RWPE2 (cell line): ENCODE measurements around the gene COL4A3.

Experiments
- ATAC-seq: fragments of 200-7000 bp; cut with Tn5 transposase; 3 replicates; pipeline ENCODE4 v1.9.1; 2021; ENCODE audit warnings: low read depth
- DNase-seq: peaks from one replicate; pipeline ENCODE4 v3.0.0-alpha.2; 2020; ENCODE audit warnings: low spot score
- H3K27ac ChIP-seq: fragments of 450-650 bp; 2 replicates; pipeline ENCODE4 v1.5.1; 2017; ENCODE audit warnings: mild to moderate bottlenecking; ENCODE audit not compliant: poor library complexity, severe bottlenecking
- H3K27me3 ChIP-seq: fragments of 250-450 bp; sonication (Bioruptor Pico); 2 replicates; pipeline ENCODE4 v1.5.1; 2021; ENCODE audit warnings: mild to moderate bottlenecking, moderate library complexity; ENCODE audit not compliant: insufficient read depth, poor library complexity, severe bottlenecking
- H3K36me3 ChIP-seq: fragments of 250-450 bp; sonication (Bioruptor Pico); 2 replicates; pipeline ENCODE4 v1.5.1; 2020; ENCODE audit warnings: low read depth, mild to moderate bottlenecking, moderate library complexity
- H3K4me1 ChIP-seq: fragments of 250-450 bp; sonication (Bioruptor Pico); 2 replicates; pipeline ENCODE4 v1.5.1; 2021; ENCODE audit warnings: mild to moderate bottlenecking, moderate library complexity; ENCODE audit not compliant: insufficient read depth, poor library complexity, severe bottlenecking
- H3K4me3 ChIP-seq: fragments of 250-450 bp; sonication (Bioruptor Pico); 2 replicates; pipeline ENCODE4 v1.5.1; 2021; ENCODE audit warnings: mild to moderate bottlenecking, moderate library complexity; ENCODE audit not compliant: severe bottlenecking
- H3K9me3 ChIP-seq: fragments of 250-450 bp; sonication (Bioruptor Pico); 2 replicates; pipeline ENCODE4 v1.5.1; 2021; ENCODE audit warnings: mild to moderate bottlenecking, moderate library complexity; ENCODE audit not compliant: severe bottlenecking
- TF ChIP-seq, protein P1 (sequence below): fragments of 450-650 bp; IDR thresholded peaks from one replicate; pipeline ENCODE4 v1.5.1; 2017; ENCODE audit warnings: mild to moderate bottlenecking, moderate library complexity; ENCODE audit not compliant: poor library complexity, severe bottlenecking

COL4A3 gene

DNA sequence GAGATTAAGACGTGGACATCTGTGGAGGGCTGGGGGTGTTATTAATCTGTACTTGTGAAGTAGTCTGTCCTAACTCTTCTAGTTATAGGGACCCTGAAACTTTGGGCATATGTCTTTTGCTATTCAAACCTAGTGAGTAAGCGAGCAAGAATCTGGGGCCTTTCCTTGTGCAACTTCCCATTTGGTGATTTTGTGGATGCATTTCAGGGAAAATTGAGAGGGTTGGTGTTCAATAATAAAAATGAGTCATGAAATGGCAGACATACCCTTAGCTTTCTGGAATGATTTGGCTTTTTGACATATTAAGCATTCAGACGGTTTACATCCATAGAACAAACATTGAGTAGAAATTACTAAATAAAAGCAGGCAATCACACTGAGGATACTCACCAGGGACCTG is 17.4 kb upstream of the COL4A3 start:
- H3K4me1 ChIP-seq, result no peaks in the 10 kb centered on the region
- no peak for DNase-seq
- no peak overlapping the region for H3K27ac ChIP-seq
- no peaks in the 10 kb centered on the region for H3K27me3 ChIP-seq
- H3K36me3 ChIP-seq, result no peaks in the 10 kb centered on the region
- H3K9me3 ChIP-seq, result no peaks in the 10 kb centered on the region
- no peak overlapping the region for H3K4me3 ChIP-seq
- TF ChIP-seq, protein P1, sequence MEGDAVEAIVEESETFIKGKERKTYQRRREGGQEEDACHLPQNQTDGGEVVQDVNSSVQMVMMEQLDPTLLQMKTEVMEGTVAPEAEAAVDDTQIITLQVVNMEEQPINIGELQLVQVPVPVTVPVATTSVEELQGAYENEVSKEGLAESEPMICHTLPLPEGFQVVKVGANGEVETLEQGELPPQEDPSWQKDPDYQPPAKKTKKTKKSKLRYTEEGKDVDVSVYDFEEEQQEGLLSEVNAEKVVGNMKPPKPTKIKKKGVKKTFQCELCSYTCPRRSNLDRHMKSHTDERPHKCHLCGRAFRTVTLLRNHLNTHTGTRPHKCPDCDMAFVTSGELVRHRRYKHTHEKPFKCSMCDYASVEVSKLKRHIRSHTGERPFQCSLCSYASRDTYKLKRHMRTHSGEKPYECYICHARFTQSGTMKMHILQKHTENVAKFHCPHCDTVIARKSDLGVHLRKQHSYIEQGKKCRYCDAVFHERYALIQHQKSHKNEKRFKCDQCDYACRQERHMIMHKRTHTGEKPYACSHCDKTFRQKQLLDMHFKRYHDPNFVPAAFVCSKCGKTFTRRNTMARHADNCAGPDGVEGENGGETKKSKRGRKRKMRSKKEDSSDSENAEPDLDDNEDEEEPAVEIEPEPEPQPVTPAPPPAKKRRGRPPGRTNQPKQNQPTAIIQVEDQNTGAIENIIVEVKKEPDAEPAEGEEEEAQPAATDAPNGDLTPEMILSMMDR, result no peak
- ATAC-seq, result no peak

DNA sequence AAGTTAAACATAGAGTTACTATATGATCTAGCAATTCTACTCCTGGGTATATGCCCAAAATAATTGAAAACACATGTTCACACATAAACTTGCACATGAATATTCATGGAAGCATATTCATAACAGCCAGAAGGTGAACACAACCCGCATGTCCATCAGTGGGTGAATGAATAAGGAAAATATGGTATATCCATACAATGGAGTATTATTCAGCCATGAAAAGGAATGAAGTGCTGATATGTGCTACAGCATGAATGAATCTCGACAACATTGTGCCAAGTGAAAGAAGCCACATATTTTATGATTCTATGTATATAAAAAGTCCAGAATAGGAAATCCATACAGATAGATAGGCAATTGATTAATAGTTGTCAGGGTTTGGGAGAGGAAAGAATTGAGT is 16.3 kb upstream of the COL4A3 start:
- ATAC-seq (no peak), DNase-seq (no peak)
- Histone ChIP-seq H3K36me3 (no peaks in the 10 kb centered on the region), H3K9me3 (no peaks in the 10 kb centered on the region), H3K4me1 (no peaks in the 10 kb centered on the region), H3K27ac (no peak overlapping the region), H3K4me3 (no peak overlapping the region), H3K27me3 (no peaks in the 10 kb centered on the region)
- TF ChIP-seq, protein P1, result no peak

DNA sequence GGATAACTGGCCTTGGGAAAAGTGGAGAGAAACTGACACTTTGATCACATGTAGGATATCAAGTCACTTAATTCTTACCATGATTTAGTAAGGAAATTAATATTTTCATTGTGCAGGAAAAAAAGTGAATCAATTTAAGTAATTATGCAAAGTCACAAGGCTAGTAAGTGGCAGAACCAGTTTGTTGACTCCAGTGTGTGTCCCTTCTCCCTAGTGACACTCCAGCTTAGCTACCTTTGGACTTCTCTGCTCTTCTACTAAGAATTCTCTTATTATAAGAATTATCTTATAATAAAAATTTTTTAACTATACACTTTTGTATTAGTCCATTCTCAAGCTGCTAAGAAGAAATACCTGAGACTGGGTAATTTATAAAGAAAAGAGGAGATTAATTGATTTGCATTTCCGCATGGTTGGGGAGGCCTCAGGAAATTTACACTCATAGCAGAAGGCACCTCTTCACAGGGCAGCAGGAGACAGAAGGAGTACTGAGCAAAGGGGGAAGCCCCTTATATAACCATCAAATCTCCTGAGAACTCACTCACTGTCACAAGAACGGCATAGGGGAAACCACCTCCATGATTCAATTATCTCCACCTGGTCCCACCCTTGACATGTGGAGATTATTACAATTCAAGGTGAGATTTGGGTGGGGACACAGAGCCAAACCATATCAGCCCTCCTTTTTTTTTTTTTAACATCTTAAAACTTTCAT is 14.0 kb upstream of the COL4A3 start:
- Histone ChIP-seq H3K4me1 (peaks cover 9% of the 10 kb centered on the region), H3K27me3 (no peaks in the 10 kb centered on the region), H3K9me3 (no peaks in the 10 kb centered on the region), H3K27ac (no peak overlapping the region), H3K36me3 (no peaks in the 10 kb centered on the region), H3K4me3 (no peak overlapping the region)
- ATAC-seq (no peak), DNase-seq (no peak)
- TF ChIP-seq, protein P1, result no peak

DNA sequence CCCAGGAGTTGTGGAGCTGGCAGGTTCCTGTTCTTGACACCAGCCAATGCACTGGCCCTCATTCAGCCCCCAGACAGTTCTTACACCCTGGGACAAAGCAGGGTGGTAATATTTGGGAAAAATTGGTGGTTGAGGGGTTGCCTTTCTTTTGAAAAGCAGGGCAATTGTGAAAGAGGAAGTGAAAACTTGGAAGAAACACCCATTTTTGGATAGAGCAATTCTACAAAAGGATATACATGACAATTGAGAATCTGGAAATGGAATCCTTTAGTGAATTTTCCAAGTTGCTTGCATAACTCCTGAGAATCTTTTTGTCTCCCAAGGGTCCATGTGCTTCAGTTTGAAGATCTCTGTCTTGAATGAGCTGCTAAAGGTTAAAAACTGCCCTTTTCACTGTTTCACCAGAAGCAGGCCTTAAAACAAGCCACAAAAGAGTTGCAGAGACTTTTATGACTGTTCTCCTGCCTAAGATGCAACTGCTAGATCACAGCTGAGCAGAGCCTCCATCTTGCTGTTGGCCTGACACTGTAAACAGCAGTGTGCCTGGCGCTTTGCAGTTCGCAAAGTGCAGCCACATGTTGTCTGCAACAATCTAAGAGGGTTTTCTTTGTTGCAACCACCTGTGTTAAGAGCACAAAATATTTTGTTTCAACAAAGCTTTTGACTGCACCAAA is 12.2 kb upstream of the COL4A3 start:
- Histone ChIP-seq H3K36me3 (no peaks in the 10 kb centered on the region), H3K27me3 (no peaks in the 10 kb centered on the region), H3K27ac (no peak overlapping the region), H3K4me3 (no peak overlapping the region), H3K9me3 (no peaks in the 10 kb centered on the region), H3K4me1 (peaks cover 9% of the 10 kb centered on the region)
- no peak for ATAC-seq
- TF ChIP-seq, protein P1, result no peak
- no peak for DNase-seq

DNA sequence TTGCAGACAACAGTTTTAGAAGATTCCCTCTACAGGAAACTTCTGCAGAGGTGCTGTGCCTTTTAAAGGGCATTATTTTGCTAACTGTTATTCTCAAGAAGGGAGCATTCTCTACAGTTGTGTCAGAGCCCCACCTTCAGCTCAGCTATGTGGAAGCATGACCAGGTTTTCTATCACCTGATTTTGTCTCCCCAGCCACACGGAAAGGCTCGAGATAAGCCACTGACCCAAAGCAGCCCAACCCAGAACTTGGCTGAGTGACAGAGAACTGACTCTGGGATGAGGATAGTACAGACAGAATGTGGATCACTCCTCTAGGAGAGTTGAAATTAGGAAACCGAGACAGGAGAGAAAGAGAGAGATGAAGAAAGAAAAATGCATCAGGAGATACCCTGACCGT is 11.1 kb upstream of the COL4A3 start:
- H3K4me3 ChIP-seq, result no peak overlapping the region
- H3K36me3 ChIP-seq, result no peaks in the 10 kb centered on the region
- no peaks in the 10 kb centered on the region for H3K27me3 ChIP-seq
- no peak overlapping the region for H3K27ac ChIP-seq
- TF ChIP-seq, protein P1, result no peak
- DNase-seq (no peak), ATAC-seq (peak; percentile 70)
- peaks cover 9% of the 10 kb centered on the region for H3K4me1 ChIP-seq
- no peaks in the 10 kb centered on the region for H3K9me3 ChIP-seq
